HG03097 (cell line): ENCODE measurements around the gene SORBS2.

ENCODE experiments used
- ATAC-seq: cut with Tn5 transposase; IDR thresholded peaks from one replicate; pipeline ENCODE4 v1.9.1; 2021; ENCODE audit not compliant: unreplicated experiment, low FRiP score

SORBS2 gene

DNA sequence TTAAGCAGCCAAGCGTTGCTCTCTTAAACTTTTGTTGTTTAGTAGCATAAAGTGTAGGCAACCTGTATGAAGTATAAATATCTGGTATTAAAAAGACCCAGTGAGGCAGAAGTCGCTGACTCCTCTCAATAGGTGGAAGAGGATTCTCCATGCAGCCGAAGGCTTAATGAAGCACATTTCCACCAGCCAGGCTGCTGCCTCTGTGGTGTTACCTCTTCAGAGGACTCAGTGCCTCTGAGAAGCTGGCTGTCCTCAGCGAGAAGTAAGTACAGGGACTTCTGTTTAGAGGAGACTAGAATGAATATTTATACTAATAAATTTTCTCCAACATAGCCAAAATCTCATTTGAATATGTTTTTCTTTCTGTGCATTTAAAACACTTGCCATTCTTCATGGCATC is 6.0 kb downstream of the SORBS2 start:
- ATAC-seq, result no peak

DNA sequence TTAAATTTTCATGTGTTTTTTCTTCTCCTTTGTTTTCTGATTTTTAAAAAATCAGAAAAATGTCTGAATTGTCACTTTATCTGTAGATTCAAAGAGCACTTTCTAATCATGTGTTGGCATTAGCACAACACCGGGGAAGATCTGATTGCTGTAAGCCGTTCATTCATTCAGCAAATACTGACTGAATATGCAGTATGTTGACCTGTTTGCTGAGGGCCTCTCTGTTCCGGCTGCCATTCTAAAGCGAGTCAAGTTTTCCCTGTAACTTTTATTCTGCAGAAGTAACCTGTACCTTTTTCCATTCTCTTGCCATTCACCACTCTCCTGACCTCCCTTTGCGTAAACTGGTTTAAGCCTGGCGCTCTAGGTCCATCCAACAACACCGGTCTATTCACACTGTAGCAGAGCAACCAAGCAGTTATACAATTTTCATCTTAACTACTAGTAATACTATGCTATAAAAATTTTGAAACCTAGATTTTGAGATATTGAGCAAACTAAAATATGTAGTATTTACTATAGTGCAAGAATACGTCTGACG is 6.7 kb downstream of the SORBS2 start:
- no peak for ATAC-seq

DNA sequence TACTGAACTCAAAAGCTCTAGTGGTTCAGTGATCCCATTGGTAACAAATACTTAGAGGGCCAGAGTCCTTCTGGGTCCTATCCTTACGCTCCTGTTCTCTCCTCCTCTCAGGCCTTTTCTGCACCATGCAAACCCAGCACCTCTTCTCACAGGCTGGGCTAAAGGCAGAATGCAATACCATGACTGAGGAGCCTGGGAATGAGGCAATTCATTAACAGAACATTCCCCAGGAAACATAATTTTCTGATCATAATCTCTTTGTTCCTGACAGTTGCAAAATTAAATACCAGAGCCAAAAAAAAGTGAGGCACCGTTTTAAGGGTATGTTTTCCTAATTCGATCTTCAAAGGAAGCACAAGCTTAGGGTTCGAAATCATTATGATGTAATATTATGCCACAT is 9.0 kb downstream of the SORBS2 start:
- ATAC-seq, result no peak

DNA sequence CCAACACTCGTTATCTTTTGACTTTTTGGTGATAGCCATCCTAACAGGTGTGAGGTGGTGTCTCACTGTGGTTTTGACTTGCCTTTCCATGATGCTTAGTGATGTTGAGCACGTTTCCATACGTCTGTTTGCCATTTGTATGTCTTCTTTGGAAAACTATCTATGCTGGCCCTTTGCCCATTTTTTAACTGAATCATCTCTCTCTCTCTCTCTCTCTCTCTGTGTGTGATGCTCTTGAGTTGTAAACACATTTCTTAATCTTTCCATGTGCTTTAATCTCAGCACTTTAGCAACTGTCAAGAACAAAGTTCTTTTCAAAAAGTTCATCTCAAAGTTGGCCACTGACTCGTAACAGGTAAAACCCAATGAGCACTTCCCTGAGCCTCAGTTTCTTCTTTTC is 10.5 kb downstream of the SORBS2 start:
- ATAC-seq, result no peak

DNA sequence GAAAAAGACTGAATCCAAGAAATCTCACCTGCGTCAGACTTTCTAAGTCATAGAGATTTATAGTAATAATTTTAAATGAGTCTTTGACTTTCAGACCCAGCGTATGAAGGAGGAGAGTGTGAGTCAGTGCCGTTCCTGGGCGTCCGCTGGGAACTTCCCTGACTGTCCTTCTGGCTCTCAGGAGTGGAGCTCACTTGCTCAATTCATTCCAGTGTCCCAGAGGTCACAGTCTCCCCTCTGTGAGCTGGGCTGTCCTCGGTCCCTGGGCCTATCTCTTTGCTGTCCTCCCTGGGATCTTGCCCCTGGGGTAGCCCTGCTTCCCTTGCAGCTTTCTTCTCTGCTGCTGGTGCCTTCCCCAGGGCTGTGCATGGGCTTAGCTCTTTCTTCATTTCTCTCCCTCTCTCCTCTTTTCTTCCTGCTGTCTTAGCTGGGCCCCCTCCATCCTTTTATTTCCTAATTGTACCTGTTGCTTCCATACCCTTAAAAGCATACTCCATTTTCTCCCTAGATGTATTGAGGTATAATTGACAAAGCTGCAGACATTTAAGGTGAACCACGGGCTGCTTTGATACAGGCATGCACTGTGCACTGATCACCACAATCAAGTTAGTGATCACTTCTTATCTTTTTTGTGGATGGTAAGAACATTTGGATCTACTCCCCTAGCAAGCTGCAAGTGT is 11.6 kb downstream of the SORBS2 start:
- ATAC-seq, result no peak

DNA sequence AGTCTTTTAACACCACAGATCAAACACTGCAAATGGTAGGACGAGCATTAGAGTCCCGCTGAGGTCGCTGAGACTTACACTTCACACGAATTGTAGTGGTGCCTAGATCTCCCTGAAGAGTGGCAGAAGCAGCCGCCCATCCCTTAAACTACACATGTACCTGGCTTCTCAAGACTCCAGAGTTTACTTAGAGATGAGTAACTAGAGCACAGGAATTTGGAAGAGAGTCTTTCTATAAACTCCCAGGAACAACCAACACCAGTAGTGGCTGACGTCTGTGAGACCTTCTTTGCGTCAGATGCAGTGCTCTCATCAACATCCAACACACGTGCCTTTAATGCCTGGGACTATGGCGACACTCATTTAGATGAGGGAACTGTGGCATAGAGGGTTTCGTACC is 12.6 kb downstream of the SORBS2 start:
- no peak for ATAC-seq

DNA sequence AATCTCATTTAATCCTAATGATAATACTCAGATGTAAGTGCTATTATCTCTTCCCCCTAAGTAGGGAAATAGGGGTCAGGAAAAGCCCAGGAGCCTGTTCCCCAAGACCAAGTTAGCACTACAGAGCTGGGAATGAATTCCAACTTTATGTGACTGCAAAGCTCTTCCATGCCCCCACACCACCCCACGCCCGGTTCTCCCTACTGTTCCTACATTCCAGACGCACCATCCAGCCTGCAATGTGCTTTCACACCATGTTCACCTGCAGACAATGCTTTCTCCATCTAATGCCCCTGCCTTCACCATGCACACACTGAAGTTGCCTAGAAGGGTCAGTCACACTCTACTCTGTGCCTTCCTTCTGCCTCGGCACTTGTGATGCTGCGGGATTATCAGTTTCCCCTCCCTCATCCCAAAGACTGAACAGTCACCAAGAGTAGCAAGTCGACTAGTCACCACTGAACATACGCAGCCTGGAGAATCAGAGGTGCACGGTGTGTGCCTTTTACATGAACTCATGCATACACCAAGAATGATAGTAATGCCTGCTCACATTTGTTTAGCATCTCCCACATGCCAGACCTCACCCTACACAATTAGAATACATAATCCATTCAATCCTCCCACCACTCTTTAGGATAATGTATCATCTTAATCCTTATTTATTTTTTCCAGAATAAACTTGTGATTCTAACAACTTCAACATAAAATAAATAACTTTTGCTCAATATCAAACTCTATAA is 14.2 kb downstream of the SORBS2 start:
- no peak for ATAC-seq

DNA sequence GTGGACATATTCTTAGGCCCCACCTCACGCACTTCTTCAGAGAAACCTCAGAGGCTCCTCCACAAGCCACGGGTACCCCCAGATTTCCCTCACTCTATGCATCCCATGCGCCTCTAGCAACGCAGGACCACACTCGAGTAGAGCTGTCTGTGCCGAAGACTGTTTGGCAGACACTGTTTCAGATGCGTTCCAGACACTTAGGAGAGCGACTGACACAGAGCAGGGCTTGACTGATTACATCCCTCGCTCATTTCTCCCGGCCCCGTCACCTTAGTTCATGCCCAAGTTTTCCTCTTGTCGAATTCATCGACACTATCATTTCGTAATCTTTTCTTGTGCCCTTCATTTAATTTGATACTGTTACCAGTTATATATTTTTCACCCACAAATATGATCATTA is 15.0 kb downstream of the SORBS2 start:
- no peak for ATAC-seq

DNA sequence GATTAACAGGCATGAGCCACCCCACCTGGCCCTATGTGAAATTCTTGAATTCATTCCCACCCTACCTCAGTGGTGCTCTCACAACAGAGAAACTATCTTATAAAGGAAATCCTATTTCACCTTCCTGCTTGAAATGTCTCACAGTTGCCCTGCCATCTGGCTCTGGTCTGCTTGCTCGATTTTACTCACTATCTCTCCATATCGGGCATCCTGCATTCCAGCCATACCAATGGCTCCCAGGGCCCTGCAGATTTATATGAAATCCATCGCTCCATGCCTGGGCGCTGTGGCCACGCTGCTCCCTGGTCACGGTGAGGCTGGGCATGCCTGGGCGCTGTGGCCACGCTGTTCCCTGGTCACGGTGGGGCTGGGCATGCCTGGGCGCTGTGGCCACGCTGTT is 15.8 kb downstream of the SORBS2 start:
- ATAC-seq, result no peak

DNA sequence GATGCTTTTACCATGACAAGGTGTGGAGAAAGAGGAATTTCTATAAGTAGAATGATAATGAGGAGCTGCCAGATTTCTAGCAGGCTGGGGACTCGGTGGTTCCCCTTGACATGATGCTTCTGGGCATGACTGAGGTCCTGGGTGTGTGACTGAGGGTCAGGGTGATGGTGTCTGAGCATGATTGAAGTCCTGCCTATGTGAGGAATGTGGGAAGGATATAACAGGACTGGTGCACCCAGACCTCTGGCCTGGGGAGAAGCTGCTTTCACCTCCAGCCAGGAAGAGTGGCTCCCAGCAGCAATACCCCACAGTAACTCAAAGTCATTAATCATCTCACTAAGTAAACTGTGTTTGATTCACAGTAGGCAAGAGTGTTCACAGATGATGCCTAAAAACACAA is 17.4 kb downstream of the SORBS2 start:
- no peak for ATAC-seq

DNA sequence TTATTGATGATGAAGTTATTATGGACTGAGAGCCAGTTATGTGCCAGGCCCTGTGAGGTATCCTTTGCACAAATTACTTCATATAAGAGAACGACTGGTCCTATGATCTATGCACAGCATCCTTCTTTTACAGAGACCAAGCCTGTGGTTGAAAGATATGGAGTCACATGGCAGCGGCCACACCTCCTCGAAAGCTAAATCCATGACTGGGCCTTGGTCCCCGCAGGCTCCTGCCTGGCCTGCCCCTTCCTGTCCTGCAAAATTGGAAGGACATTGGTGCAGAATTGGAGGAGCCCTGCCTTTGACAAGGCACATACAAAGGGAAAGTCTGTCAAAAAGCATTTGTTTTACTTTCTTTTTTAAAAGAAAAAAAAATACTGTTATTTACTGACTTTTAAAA is 18.3 kb downstream of the SORBS2 start:
- ATAC-seq, result no peak

DNA sequence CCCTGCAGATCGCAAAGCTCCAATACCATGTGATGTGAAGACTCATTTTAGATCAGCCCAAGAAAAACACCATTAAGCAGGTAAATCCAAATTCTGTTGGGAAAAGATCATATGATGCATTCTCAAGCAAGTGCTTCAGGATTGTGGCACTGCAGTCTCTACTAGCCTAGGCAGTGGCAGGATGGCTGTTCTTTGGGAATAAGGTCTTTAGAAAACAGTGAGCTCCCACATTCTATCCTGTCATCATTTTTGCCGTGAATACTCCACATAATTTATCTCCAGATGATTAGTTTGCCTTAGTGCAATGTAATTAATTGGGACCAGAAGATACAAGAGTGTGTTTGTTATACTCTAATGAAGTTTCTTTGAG is 18.9 kb downstream of the SORBS2 start:
- no peak for ATAC-seq

DNA sequence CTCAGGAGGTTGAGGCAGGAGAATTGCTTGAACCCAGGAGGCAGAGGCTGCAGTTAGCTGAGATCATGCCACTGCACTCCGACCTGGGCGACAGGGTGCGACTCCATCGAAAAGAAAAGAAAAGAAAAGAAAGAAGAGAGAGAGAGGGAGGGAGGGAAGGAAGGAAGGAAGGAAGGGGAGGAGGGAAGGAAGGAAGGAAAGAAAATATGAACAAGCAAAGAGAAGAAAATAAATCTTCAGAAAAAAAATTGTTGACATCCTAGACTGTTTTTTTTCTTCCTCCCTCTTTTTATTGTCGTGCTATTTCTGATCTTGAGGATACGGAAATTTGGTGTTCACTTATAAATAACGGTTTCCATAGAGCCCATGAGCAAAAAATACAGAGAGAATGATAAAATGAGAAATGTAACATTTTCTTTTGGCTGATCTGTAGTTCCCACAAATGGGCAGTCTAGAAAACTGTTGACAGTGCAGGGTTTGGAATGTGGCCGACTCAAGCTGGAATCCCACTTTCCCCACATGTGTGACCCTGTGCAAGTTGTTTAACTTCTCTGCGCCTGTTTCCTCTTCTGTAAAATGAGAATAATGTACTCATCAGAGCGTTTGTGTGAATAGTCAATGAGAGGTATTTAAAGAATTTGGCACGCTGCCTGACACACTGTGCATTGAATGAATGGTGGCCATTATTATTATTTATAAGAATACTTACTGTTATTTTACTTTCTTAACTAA is 19.4 kb downstream of the SORBS2 start:
- no peak for ATAC-seq

DNA sequence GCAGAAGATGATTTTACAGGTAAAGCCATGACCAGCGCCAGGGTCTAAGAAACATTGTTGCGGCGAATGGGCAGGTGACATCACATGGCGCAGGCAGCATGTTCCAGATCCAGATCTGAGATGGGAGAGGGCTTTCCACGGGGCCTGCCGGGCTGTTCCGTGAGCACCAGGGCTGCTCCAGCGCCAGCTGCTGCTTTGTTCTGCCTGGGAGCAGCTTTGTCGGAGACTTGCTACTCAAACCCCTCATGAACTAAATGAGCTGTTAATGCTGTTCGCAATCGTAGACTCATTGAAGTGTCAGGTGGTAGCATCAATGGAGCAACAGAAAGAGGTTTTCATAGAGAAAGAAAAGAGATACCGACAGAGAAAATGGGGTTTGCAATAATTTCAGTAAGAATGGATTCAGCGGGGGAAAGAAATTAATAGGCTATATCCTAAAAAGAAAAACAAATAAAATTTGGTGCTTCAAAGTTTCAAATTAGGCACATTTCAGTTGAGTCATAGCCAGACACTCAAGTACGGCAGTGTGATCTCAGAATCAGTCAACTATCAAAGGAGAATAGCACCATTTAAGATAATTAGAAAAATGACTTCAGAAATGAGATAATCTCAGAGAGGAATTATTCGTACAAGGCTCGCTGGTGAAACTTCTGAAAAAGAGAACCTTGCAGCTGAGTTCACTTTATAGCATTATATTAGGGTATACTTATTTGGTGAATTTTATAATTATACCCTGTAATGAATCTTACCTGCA is 23.9 kb downstream of the SORBS2 start:
- no peak for ATAC-seq

DNA sequence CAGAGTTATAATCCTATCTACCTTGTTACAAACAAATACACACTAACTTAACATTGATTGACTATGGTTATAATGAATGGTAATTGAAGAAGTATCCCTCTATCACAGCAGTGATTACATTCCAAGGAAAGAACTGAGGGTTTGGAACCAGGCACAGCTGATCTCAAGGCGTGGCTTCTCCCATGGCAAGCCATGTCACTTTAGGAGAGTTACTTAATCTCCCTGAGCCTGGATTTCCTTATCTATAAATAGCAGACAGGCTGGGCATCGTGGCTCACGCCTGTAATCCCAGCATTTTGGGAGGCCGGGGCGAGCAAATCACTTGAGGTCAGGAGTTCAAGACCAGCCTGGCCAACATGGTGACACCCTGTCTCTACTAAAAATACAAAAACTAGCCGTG is 25.6 kb downstream of the SORBS2 start:
- no peak for ATAC-seq

DNA sequence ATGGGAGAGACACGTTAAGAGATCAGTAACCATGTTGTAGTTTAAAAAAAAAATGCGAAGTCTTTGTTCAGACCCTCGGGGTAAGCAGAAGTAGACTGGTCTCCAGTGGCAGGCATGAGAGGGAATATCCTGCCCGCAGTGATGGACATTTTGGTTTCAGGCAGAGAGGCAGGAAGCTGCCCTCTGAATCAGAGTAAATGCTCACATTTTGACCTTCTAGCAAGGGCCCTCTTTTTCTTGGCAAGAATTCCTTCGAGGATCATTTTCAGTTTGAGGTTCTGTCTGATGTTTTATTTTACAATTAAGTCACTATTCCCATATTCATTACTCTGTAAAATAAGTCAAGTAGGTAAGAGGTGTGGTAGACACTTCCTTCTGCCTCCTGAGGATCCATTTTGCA is 28.4 kb downstream of the SORBS2 start:
- no peak for ATAC-seq

DNA sequence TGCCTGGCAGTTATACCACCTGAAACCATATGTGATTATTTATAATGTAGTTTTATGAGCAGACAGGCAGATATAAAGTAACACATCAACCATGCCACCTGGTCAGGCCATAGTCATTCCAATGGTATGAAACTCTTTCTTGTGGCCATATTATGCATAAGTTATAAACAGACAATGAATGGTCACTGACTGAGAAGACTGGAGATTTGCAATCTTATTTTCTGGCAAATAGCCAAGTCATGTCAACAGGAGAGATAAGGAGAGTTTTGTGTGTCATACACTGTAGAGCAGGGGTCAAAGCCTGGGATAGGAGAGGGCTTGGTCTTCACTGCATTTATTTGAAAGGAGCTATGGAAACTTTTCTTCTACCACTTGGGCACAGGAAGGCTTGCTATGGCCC is 29.5 kb downstream of the SORBS2 start:
- no peak for ATAC-seq

DNA sequence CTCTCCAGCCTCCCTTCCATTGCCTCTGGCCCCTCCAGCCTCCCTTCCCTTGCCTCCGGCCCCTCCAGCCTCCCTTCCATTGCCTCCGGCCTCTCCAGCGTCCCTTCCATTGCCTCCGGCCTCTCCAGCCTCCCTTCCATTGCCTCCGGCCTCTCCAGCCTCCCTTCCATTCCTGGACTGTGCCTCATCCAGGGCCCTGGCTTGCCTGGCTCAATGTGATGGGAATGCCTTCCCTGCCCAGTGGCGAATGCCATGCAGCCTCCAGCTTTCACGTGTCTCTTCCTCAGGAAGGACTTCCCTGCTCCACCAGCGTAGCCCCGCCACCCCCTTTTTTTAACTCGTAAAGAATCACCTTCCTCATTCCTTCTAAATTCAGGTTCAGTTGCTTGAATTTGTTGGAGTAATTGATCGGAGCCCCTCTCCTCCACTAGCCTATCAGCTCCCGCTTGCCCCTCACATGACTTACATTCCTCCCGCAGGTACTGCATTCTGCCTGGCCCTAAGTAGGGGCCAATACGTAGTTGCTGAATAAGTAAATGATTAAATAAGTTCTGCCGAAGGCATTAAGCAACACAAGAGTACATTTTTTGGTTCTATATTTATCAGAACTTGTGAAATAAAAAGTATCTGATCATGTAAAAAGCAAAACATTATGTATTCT is 30.3 kb downstream of the SORBS2 start:
- ATAC-seq, result no peak

DNA sequence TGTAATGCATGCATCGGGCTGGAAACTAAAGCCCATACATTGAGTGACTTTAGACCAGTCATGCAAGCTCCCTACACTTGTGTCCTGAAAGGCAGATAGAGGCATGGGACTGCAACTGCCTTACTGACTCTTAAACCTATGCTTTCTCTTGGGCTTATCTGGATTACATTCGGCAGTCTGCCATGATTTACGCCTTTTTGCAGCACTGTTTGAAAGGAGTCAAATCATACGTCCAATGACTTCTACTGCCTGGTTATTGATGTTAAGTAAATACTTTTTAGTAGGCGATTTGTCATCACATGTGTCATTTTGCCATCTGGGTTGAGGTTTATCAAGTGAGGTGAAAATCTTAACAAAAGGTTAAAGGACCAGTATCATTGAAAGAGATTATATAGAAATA is 31.5 kb downstream of the SORBS2 start:
- ATAC-seq, result no peak

DNA sequence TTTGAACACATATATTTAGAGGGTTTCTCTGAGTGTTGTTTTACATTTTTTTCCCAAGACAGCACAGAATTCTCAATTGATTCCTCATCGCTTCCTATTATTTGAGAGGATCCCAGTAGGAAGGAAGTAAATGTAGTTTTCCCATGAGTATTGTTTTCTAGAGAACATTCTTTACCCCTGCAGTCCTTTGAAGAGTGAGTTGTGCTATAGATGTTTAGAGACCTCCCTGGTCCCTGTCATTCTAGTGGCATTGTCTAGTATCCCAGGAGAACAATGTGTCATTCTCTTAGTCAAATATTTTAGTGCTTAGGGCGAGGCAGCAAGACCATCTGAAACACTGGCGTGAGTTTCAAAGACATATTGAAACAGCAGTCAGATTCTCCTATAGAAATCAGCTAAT is 32.5 kb downstream of the SORBS2 start:
- no peak for ATAC-seq
